NCI-H1930 (cell line): ENCODE data around the gene GRIK5.

Source experiments
- DNase-seq, 2 experiments: peaks; one replicate each; lab custom pipeline; 2025; lab: John Stamatoyannopoulos, UW

The GRIK5 gene

DNA sequence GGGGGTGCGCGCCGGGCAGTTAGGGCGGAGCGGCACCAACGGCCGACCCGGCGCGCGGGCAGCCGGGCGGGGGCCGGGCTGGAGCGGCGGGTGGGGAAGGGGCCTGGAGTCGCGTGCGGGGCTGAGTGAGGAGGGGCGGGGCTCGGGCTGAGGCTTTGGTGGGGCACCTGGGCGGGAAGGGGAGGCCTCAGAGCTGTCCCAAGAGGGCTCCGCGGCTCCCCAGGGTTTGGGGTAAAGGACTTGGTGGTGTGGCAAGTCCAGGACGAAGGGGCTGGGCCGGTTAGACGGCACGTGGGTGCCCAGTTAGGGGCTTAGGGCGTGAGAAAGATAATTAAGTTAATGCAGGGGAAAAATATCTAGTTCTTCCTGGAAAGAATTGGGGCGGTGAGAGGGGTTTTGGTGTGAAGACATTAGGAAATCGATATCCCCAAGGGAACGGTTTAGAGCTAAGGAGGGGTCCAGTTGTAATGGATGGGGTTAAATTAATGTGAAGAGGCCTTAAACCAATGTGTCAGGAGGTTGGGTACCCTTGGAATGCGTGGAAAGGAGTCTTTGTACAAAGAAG is 6.5 kb upstream of the GRIK5 start:
- no peak for DNase-seq

DNA sequence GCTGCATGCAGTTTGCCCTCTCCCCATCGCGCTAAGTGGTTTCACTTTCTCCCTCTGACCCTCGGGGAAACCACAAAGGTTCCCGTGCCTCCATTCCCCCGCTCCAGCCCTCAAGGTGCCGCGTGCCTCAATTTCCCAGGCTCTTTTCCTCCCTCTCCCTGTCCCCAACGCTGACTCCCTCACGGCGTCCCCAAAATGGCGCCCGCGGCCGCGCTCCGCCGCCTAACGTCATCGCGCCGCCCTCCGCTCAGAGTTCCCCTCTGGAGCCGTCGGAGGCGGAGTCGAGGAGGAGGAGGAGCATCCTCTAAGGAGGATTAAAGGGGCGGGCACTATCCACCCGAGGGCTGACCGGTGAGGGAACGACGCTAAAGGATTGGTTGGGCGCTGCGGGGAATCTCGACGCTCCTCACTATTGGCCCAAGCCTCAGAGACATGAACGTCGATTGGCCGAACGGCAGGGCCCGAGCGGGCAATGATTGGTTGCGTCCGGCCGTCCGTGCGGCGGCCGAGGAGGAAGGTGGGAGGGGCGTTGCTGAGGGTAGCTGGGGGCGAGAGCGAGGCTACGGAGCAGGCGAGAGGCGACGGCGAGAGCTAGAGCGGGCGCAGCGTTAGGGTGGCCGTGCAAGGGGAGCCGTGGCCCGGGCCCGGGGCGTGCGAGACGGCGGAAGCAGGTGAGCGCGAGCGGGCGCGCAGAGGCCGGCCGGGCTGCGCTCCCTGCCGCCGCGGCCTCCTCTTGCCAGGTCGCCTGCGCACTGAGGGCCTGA is 5.8 kb upstream of the GRIK5 start, which contains the start of gene ZNF574:
Gene ZNF574, plus strand, starts transcription at position 551 of the 764 bp plus-strand sequence. CDS start 2,441 bp downstream, outside the sequence.
- DNase-seq: peak; percentile 100

DNA sequence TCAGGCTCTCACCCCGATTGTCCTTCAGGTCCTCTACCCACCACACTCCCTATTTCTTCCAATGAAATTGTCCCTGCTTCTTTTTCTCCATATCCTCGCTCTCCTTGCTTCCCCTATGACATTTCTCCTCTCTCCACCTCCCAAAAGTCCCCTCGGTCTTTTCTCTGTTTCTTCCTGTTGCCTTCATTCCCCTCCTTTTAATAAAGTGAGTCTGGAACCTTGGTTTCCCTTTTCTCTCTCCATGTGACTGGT is 5.3 kb upstream of the GRIK5 start:
- no peak for DNase-seq

DNA sequence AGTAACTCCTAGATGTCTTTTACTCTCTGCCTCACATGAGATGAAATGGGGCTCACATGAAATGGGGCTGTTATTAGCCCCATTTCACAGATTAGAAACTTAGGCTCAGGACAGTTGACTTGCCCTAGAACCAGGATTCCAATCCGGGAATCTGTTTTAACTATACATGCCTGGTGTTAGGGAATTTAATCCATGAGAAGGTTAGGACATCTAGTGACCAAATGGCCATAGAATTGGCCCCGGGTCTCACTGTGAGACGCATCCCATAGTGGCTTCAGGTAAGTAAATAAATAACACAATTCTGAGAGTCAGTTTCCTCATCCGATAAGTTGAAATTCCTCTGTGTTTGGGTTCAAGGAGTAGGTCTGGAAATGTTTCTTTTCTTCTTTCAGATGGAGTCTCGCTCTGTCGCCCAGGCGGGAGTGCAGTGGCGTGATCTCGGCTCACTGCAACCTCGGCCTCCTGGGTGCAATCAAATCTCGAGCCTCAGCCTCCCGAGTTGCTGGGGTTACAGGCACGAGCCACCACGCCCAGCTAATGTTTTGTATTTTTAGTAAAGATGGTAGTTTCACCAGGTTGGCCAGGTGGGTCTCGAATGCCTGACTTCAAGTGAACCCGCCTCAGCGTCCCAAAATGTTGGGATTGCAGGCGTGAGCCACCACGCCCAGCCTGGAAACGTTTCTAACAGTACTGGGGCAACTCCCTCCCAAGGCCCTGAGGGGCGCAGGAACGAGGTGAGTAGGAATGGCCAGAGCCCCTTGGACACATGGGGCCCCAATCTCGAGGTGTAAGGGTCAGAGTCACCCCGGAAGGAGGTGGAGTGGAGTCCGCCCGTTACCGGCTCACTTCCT is 4.7 kb upstream of the GRIK5 start:
- no peak for DNase-seq

DNA sequence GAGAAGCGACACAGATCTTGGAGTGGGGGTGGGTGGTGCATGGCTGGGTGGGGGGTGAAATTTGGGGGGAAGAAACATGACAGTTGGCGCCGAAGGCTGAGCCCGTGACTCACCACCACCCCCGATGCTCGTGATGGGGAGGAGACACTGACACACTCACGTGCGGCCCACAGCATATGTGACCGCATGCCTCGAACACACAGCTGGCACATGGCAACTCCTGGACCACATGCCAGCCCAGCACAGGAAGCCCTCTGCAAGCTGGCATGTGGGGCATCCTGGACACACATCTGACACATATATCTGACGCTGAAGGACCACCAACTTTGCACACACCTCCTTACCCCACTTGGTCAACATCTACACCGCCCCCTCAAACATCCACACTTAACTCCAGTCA is 1.2 kb upstream of the GRIK5 start:
- no peak for DNase-seq

DNA sequence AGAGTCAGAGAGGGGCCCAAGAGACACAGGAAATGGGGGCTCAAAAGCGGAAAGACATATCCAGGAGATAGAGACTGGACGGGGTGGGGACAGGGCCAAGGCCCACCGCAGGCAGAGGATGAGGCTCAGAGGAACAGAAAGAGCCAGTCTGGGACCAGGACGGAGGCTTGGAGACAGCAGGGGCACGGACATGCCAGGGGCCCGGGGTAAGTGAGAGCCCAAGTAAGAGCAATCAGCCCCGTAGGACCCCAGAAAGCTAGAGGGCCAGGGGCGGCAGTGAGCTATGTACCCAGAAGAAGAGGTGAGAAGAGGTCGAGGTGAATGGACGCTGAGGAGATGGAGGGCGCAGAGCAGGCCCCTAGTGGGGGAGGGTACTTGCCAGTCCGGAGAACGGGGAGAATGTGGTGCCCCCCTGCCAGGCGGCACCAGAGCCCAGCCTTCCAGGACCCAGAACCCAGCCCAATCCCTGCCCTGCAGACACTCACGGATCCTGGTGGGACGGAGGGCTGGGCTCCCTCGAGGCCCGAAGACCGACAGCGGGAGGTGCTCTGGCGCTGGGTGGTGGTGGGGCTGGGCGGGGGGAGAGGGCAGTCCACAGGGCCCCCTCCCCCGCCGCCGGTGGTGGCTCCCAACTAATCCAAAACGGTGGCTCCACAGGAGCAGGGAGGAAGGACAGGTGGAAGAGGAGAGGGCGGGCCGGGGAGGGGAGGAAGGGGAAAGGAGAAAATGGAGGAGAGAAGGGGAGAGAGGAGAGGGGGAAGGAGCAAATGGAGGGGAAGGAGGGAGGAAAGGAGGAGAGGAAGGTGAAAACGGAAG is 1.0 kb downstream of the GRIK5 start:
- no peak for DNase-seq

DNA sequence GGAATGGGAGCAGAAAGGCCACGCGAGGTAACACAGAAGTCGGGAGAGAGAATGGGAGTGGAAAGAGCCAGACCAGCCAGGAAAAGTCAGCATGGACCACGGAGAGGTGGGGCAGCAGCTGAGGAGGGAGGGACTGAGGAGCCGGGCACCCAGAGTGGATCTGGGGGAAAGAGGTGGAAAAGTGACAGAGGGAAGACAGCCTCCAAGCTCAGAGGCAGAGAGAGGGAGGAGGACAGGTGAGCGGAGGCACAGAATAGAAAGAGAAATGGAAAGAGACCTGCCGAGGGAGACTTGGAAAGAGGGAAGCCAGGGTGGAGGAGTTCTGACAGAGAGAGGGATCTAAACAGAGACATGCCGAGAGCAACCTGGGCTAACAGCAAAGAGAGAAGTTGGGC is 1.6 kb downstream of the GRIK5 start:
- DNase-seq: no peak

DNA sequence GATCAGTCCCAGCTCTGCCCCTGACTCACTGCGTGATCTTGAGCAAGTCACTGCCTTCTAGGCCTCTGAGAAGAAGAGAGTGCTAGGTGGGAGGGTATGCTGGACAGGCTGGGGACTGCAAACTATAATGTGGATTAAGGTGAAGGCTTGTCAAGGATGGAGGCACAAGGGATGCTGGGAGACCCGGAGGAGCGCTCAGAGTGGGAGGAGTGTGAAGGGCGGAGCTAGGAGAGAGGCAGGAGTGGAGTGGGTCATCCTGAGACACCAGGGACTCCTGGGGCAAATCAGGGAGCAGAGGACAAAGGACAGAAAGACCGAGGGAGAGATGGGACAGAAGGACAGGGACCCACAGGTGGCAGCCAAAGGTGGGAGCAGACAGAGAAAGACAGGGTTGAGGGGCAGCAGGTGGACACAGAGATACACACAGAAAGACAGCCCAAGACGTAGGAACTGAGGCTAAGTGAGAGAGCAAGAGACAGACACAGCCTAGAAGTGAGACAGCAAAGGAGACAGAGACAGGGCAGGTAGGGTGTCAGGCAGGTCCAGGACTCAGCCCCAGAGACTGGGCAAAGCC is 2.6 kb downstream of the GRIK5 start:
- no peak for DNase-seq

DNA sequence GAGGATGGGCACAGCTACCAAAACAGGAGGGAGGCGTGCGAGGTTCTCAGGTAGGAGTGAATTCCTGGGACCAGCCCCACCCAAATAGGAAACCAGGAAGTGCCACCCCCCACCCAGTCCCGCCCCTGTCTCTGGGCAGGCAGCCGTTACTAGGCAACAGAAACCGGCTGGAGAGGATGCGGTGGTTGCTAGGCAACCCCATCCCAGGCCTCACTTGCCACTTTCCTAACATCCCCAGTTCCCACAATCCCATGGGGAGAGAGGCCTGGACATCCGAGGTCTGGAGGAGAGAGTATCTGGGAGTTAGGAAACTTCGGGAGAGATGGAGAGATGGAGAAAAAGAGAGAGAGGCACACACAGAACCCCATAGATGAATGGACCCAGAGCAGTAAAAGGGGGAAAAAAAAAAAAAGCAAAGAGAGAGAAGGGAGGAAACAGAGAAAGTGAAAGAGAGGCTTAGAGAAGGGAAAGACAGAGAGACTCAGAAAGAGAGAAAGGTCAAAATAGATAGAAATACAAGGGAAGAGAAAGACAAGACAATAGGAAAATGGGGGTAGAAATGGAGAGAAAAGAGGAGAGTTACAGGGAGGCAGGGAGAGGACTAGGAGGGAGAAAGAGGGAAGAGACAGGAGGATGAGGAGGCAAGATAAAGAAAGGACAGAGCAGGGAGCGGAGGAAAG is 3.8 kb downstream of the GRIK5 start:
- peak; percentile 51 to 69 for DNase-seq

DNA sequence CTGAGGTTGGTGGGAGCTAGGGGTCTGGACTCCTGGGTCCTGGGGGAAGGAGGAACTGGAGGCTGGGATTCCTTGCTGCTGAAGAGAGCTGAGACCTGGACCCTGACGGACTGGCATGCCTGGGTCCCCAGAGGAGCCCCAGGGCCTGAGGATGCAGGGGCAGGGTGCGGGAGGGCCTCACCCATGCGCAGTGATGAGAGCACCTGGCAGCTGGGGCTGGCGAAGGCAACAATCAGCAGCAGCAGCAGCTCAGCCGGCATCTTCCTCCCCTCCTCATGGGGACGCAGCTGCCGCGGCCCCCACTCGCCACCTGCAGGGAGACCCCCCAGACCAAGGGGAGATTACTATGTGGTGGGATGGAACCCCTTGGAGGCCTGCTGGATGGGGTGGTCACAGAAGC is 4.5 kb downstream of the GRIK5 start:
- no peak for DNase-seq

DNA sequence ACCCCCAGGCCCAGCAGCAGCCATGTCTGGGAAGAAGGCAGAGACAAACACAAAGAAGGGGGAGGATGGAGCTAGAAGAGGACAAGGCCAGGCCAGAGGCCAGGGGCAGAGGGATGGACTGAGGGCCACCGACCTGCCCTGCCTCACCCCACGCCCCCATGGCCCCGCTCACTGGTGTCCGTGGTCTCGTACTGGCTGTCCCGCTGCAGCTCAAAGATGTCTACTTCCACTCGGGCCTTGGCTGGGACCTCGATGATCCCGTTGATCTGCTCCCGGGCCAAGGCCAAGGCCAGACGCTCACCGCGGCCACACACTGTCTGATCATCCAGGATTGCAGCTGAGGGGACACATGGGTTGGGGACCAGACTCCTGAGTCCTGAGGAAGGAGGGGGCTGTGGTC is 5.0 kb downstream of the GRIK5 start:
- DNase-seq: no peak

DNA sequence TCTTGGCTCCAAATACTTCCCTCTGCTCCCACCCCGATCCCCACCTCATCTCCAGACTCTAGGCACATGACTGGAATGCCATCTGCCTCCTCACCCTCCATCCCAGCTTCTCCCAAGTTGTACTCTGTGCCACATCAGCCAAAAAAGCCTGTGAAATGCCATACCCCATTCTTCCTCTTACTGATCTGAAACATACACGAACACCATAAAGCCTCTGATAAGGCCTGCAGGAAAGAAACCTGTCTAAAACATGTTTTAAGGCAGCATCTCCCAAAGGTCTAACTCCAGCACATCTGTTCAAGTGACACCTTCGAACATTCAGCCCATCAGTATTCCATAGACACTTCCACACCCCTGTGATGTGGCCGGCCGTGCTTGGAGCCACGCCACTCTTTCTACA is 5.6 kb downstream of the GRIK5 start:
- DNase-seq: no peak

DNA sequence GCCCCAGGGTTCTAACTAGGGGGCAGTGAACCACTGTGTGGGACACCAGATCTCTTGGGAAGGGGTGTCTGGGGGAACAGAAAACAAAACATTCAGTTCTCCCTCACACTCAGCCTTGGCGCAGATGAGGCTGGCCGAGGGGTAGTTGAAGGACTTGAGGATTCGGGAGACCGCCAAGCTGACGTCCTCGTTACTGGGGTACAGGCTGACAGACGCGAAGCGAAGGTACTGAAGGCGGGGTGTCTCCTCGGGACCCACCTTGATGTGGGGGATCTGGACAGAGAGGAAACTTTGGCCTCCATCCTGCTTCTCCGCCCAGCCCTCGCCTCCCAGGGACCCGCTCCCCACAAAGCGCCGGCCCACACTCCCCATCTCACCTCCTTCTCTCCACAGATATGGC is 7.6 kb downstream of the GRIK5 start:
- no peak for DNase-seq

DNA sequence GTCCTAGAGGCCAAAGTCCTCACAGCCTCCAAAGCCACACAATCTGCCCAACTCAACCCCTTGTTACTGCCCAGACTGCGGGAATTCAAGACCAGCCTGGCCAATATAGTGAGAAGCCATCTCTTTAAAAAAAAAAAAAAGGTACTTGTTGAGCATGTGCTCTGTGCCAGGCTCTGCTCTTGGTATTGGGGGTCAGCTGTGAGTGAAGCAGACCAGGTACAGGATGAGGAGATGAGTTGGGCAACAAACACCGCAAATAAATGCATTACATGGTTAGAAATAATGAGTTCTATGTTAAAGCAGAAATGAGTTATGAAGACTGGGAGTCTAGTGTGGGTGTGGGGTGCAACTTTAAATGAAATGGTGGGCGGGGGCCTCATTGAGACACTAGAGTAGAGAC is 9.9 kb downstream of the GRIK5 start:
- DNase-seq: no peak

DNA sequence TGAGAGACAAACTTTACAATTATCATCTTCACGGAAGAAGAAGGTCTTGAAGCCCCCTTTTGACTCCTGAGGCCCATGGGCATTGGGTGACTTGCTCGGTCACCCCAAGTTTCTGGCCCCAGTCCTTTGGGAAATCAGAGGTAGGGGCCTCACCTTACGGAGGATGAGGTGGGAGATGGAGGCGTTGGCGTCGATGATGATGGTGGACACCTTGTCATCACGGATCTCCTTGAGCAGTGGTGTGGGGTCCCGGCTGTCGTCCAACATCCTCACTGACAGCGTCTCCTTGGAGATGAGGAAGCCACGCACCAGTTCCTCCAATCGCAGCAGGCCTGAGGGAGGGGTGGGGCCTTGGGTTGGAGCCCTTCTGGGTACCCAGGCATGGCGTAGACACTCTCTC is 10.8 kb downstream of the GRIK5 start:
- no peak for DNase-seq

DNA sequence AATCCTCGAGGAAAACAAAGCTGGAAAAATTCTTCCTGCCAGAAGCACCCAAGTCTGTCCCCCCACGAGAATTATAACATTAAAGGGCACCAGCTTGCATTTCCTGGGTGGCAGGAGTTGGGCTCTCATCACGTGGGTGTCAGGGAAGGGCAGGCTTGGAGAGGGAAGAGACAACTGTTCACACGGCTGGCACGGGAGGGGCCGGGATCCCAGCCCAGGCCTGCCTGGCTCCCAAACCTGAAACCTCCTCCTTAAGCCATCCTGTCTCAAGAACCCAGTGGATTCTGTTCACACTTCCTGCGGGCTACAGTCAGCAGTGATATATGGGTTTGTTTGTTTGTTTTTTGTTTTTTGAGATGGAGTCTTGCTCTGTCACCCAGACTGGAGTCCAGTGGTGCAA is 12.2 kb downstream of the GRIK5 start:
- no peak for DNase-seq

DNA sequence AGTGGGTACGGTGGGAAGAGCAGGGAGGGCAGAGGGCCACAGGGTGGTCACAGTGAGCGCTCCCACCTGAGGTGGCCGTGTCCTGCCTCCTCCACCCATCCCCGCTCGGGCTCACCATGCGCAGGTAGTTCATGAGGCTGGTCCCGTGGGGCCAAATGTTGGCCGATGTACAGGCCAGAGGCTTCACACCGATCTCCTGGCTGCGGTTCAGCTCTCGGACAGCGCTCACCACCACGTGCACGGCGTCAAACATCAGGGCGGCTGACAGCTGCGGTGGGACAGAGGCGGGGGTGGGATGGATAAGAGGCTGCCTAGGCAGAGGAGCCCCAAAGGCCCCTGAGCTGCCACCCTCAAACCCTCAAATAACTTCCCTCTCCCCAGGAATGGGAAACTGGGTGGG is 15.8 kb downstream of the GRIK5 start:
- no peak for DNase-seq

DNA sequence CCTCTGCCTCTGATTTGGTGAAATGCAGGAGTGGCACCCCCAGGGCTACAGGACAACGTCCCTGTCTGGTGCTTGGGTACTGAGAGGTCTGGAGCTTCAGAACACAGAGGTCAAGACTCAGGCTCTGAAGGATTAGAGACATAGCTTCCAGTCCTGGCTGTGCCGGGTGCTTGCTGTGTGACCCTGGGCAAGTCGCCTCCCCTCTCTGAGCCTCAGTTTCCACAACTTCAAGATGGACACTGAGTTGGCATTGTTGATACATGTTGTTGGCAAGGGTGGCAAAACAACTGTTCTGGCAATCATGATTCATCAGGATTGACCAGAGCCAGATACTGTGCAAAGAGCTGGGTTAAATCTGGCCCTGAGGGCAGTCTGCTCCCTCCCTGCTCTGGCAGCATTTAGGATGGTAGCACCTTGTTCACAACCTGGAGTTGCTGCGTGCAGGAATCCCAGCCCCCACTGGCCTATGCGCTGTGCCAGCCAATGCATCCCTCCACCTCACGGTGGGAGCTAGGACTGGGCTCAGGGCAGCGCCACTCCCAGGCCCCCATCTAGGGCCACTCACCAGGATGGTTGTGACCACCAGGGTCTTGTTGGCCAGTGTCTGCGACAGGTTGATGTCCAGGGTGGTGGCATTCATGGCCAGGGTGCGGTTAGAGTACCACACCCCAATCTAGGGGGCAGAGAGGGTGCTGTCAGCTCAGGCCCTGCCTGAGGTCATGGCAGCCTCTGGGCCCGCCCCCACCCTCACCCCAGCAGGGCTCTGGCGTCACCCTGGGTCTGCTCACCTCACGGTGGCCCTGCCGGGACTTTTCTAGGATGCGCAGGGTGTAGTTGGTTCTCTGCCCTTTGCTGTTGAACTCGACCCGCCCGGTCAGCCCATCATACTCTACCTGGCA is 16.7 kb downstream of the GRIK5 start:
- DNase-seq: no peak

DNA sequence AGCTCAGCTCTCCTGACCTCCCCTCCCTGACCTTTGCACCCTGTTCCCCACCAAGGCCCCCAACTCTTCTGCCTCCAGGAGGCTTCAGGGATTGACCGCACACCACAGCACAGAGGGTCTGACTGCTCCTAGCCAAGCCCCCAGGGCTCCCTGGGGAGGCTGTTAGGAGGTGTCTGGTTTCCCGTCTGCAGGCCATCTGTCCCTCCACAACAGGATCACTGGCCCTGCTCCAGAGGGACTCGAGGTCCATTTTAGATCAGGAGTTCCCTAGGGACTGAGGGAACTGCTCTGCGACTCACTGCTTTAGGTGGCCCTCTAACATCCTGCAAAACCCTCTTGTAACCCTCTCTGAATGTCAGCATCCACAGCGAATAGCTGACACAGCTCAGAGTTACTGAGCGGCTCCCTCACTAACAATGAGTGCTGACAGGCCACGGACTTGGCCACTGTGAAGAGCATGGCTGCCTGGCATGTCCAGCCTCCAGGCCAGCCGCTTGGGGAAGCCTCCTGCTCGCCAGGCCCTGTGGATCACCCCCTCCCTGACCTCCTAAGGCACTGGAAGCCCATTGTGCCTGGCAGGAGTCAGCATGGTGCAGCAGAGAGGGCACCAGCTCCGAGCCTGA is 17.7 kb downstream of the GRIK5 start:
- no peak for DNase-seq
